Endothelial cell (in vitro differentiated cells): Measurements from ENCODE around the gene PRCC. TPM values are rescaled to one million over a fixed set of nuclear protein-coding genes. Genes with fewer than 3 reads are reported as not detected.

Experiments used
- DNase-seq: peaks from one replicate; pipeline ENCODE4 v3.0.0; 2021; ENCODE audit warnings: low spot score
- H3K27ac Mint-ChIP-seq: one replicate; pipeline ENCODE4 v1.8.0; 2021; ENCODE audit warnings: mixed read lengths, inconsistent platforms; ENCODE audit not compliant: unreplicated experiment
- H3K27me3 Mint-ChIP-seq: one replicate; pipeline ENCODE4 v1.8.0; 2021; ENCODE audit warnings: mild to moderate bottlenecking, moderate library complexity, mixed read lengths, inconsistent platforms; ENCODE audit not compliant: unreplicated experiment
- H3K36me3 Mint-ChIP-seq: one replicate; pipeline ENCODE4 v1.8.0; 2021; ENCODE audit warnings: mild to moderate bottlenecking, low read depth, mixed read lengths, inconsistent platforms; ENCODE audit not compliant: unreplicated experiment
- H3K4me1 Mint-ChIP-seq: one replicate; pipeline ENCODE4 v1.8.0; 2021; ENCODE audit warnings: mild to moderate bottlenecking, mixed read lengths, inconsistent platforms; ENCODE audit not compliant: unreplicated experiment
- H3K4me3 Mint-ChIP-seq: one replicate; pipeline ENCODE4 v1.8.0; 2021; ENCODE audit warnings: mild to moderate bottlenecking, mixed read lengths, inconsistent platforms; ENCODE audit not compliant: unreplicated experiment
- H3K9me3 Mint-ChIP-seq: one replicate; pipeline ENCODE4 v1.8.0; 2021; ENCODE audit warnings: mixed read lengths, inconsistent platforms; ENCODE audit not compliant: unreplicated experiment
- total RNA-seq: library from RNA; stranded (reverse); fragmentation: NEBNext Ultra II Directional; extraction: Animal tissue kit (Norgen Biotek cat#: 25700); gene quantifications from one replicate; pipeline ENCODE4 v1.2.1, GENCODE V29; 2021; ENCODE audit not compliant: unreplicated experiment
- TF ChIP-seq, protein P1 (sequence below): fragments of 200-600 bp; sonication (generic); IDR thresholded peaks from one replicate; pipeline ENCODE4 v1.5.0; 2021; ENCODE audit warnings: antibody characterized with exemption; ENCODE audit not compliant: unreplicated experiment

The PRCC gene
- total RNA-seq, 1 donor from 2014 or later, result 91.9 TPM

DNA sequence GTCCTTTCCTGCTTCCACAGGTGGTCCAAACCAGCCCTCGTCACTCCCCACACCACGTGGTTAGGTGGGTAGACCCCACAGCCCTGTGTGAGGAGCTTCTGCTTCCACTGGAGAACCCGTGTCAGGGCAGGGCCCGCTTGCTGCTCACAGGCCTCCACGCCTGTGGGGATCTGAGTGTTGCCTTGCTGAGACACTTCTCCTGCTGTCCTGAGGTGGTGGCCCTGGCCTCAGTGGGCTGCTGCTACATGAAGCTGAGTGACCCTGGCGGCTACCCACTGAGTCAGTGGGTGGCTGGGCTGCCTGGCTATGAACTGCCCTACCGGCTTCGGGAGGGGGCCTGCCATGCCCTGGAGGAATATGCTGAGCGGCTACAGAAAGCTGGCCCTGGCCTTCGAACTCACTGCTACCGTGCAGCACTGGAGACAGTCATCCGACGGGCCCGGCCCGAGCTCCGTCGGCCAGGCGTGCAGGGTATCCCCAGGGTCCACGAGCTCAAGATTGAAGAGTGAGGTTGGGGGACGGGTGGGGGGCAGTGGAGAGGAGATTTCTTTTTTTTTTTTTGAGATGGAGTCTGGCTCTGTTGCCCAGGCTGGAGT lies 33.2 kb upstream of the PRCC start:
- TF ChIP-seq, protein P1, sequence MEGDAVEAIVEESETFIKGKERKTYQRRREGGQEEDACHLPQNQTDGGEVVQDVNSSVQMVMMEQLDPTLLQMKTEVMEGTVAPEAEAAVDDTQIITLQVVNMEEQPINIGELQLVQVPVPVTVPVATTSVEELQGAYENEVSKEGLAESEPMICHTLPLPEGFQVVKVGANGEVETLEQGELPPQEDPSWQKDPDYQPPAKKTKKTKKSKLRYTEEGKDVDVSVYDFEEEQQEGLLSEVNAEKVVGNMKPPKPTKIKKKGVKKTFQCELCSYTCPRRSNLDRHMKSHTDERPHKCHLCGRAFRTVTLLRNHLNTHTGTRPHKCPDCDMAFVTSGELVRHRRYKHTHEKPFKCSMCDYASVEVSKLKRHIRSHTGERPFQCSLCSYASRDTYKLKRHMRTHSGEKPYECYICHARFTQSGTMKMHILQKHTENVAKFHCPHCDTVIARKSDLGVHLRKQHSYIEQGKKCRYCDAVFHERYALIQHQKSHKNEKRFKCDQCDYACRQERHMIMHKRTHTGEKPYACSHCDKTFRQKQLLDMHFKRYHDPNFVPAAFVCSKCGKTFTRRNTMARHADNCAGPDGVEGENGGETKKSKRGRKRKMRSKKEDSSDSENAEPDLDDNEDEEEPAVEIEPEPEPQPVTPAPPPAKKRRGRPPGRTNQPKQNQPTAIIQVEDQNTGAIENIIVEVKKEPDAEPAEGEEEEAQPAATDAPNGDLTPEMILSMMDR, result no peak
- H3K27me3 Mint-ChIP-seq, result no peaks in the 10 kb centered on the region
- no peak overlapping the region for H3K27ac Mint-ChIP-seq
- peaks cover 15% of the 10 kb centered on the region for H3K36me3 Mint-ChIP-seq
- DNase-seq, result no peak
- peak overlapping the region; percentile 4 for H3K4me3 Mint-ChIP-seq
- H3K9me3 Mint-ChIP-seq, result no peaks in the 10 kb centered on the region
- peaks cover 7% of the 10 kb centered on the region for H3K4me1 Mint-ChIP-seq

DNA sequence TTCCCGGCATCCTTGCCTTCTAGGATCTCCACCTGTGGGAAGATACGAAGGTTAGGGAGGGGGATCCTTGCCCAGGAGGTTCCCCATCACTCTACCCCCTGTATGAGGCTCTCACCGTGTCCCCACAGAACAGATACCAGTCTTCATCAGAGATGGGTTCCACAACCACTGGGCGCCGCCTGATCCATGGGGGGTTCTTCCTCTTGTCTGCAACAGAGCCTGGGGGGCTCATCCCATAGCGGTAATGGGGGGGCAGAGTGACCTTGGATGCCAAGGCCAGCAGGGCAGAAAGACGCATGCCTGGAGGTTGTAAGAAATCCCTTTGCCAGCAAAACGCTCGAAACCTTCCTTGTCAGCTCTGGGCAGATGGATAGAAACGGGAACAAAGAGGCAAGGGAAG lies 28.9 kb upstream of the PRCC start:
- peaks cover 15% of the 10 kb centered on the region for H3K4me1 Mint-ChIP-seq
- no peak overlapping the region for H3K27ac Mint-ChIP-seq
- no peak overlapping the region for H3K4me3 Mint-ChIP-seq
- no peaks in the 10 kb centered on the region for H3K9me3 Mint-ChIP-seq
- peaks cover 2% of the 10 kb centered on the region for H3K27me3 Mint-ChIP-seq
- DNase-seq, result no peak
- H3K36me3 Mint-ChIP-seq, result peaks cover 21% of the 10 kb centered on the region
- TF ChIP-seq, protein P1, result no peak

GRCh38 chr1:156738916-156739315 lies 28.4 kb upstream of the PRCC start:
- Mint-ChIP-seq H3K36me3 (peaks cover 21% of the 10 kb centered on the region), H3K27ac (no peak overlapping the region), H3K27me3 (peaks cover 2% of the 10 kb centered on the region), H3K4me1 (peaks cover 15% of the 10 kb centered on the region), H3K4me3 (no peak overlapping the region), H3K9me3 (no peaks in the 10 kb centered on the region)
- DNase-seq, result no peak
- TF ChIP-seq, protein P1, result no peak

GRCh38 chr1:156740237-156740740 lies 27.0 kb upstream of the PRCC start:
- peak overlapping the region; percentile 97 for H3K4me3 Mint-ChIP-seq
- peaks cover 25% of the 10 kb centered on the region for H3K36me3 Mint-ChIP-seq
- H3K27me3 Mint-ChIP-seq, result peaks cover 3% of the 10 kb centered on the region
- H3K9me3 Mint-ChIP-seq, result no peaks in the 10 kb centered on the region
- H3K4me1 Mint-ChIP-seq, result peaks cover 17% of the 10 kb centered on the region
- H3K27ac Mint-ChIP-seq, result peak overlapping the region; percentile 67
- no peak for DNase-seq
- TF ChIP-seq, protein P1, result no peak

DNA sequence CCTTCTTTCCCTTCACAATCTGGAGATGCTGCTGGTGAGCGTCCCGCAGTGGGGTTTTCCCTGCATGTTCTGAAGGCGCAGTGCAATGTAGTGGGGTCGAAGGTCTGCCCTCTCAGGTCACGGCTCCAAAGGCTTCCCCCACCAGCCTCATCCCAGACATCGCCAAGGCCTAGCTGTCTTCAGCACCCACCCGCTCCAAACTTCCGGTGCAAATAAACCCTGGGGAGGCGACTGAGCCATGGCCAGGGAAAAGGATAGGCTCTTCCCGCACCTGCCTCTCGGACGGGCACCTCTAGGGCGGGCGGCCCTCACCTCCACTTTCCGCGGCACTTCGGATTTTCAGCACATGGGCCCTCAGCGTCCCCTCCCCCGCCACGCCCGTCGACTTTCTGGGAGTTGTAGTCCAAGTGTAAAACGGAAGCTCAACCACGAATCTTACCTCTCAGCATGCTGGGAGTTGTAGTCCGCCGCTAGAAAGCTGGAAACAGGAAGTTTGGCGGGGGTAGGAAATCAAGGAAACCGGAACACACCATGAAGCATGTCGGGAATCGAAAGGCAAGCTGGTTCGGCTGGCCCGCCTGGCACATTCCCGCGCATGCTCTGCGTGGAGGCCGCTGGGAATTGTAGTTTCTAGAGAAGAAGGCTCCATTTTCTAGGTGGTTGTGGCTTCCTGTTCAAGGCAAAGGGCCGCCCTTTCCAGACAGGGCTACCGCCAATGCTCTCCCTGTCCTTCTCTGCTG lies 26.4 kb upstream of the PRCC start, which contains the start of gene MRPL24:
MRPL24 (minus strand) TSS at position 348 of the 740 bp plus-strand sequence. CDS start 2,384 bp downstream, outside the sequence.
- peak within 1 kb of the TSS; percentile 97 for H3K4me3 Mint-ChIP-seq
- TF ChIP-seq, protein P1, result no peak
- peaks cover 9% of the 10 kb centered on the region for H3K27me3 Mint-ChIP-seq
- DNase-seq, result peak; percentile 90
- peaks cover 28% of the 10 kb centered on the region for H3K36me3 Mint-ChIP-seq
- H3K4me1 Mint-ChIP-seq, result peaks cover 23% of the 10 kb centered on the region
- H3K9me3 Mint-ChIP-seq, result no peaks in the 10 kb centered on the region
- H3K27ac Mint-ChIP-seq, result peak within 1 kb of the TSS; percentile 98
